Tibial artery (tissue), 4 donors: ENCODE measurements around the gene RNF217.

Experiments used
- DNase-seq, 2 donors: peaks; one replicate each; pipeline ENCODE4 v3.0.0-alpha.2; 2019
- H3K27ac ChIP-seq, 2 donors: fragments of 200-600 bp; sonication (generic) in 1 of 2; 1 replicate in 1 of 2; 2 replicates in 1 of 2; pipeline ENCODE4 v1.5.1; 2018 to 2019; ENCODE audit warnings: mild to moderate bottlenecking in 1 of 2
- H3K27me3 ChIP-seq, 2 donors: fragments of 200-600 bp; sonication (generic) in 1 of 2; one replicate each; pipeline versions ENCODE4 v1.5.1 to v1.6.0; 2016 to 2019
- H3K36me3 ChIP-seq, 3 donors: fragments of 200-600 bp; sonication (generic) in 2 of 3; one replicate each; pipeline ENCODE4 v1.5.1; 2016 to 2019; ENCODE audit warnings: mild to moderate bottlenecking in 2 of 3
- H3K4me1 ChIP-seq, 4 donors: fragments of 200-600 bp; sonication (generic) in 2 of 4; 1 replicate in 3 of 4; 2 replicates in 1 of 4; pipeline ENCODE4 v1.5.1; 2016 to 2019
- H3K4me3 ChIP-seq, 2 donors: fragments of 200-600 bp; sonication (generic) in 1 of 2; 1 replicate in 1 of 2; 2 replicates in 1 of 2; pipeline ENCODE4 v1.5.1; 2018 to 2019; ENCODE audit warnings: mild to moderate bottlenecking in 2 of 2
- H3K9me3 ChIP-seq, 3 donors: fragments of 200-600 bp; sonication (generic) in 1 of 3; one replicate each; pipeline ENCODE4 v1.5.1; 2016 to 2019
- intact Hi-C: fragments of 100-400 bp; cut with DNase I; formaldehyde crosslinking; loops from one replicate; pipeline ENCODE4 v1.15.0; 2023; ENCODE audit warnings: low total_unique reads
- TF ChIP-seq, protein P1 (sequence below), 2 experiments: fragments of 200-600 bp in 1 of 2; fragments of 450-650 bp in 1 of 2; IDR thresholded peaks; one replicate each; pipeline ENCODE4 v1.5.1; 2017 to 2019; ENCODE audit warnings: antibody characterized with exemption in 2 of 2, mild to moderate bottlenecking in 1 of 2, moderate library complexity in 1 of 2

The RNF217 gene

DNA sequence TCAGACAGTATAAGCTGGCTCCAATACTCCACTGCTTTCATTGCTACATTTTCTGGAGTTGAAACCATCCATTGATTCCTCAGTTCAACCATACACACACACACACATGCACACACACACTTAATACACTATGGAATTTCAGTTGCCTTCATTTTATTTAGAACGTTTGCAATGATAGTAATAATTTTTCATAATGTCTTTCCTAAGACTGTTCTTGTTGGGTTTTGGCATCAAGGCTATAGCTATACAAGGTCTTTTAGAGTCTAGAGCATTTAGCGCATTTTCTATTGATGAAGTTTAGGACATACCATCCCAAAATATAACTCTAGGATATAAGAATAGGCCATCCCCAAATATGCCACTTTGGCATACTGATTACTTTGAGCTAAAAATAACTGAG, 175.8 kb downstream of the RNF217 start:
- no peaks in the 10 kb centered on the region for H3K27me3 ChIP-seq
- H3K4me1 ChIP-seq, result peaks cover 0 to 23% (median 10%) of the 10 kb centered on the region in 4 donors
- peak overlapping the region in 1 of 2 donors; percentile 6 for H3K27ac ChIP-seq
- no peaks in the 10 kb centered on the region for H3K36me3 ChIP-seq
- no peaks in the 10 kb centered on the region for H3K9me3 ChIP-seq
- H3K4me3 ChIP-seq, result no peak overlapping the region
- intact Hi-C loops, result no loop called here
- TF ChIP-seq, protein P1, sequence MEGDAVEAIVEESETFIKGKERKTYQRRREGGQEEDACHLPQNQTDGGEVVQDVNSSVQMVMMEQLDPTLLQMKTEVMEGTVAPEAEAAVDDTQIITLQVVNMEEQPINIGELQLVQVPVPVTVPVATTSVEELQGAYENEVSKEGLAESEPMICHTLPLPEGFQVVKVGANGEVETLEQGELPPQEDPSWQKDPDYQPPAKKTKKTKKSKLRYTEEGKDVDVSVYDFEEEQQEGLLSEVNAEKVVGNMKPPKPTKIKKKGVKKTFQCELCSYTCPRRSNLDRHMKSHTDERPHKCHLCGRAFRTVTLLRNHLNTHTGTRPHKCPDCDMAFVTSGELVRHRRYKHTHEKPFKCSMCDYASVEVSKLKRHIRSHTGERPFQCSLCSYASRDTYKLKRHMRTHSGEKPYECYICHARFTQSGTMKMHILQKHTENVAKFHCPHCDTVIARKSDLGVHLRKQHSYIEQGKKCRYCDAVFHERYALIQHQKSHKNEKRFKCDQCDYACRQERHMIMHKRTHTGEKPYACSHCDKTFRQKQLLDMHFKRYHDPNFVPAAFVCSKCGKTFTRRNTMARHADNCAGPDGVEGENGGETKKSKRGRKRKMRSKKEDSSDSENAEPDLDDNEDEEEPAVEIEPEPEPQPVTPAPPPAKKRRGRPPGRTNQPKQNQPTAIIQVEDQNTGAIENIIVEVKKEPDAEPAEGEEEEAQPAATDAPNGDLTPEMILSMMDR (IDR thresholded peaks at IDR 0.05), result no peak
- DNase-seq, result no peak

DNA sequence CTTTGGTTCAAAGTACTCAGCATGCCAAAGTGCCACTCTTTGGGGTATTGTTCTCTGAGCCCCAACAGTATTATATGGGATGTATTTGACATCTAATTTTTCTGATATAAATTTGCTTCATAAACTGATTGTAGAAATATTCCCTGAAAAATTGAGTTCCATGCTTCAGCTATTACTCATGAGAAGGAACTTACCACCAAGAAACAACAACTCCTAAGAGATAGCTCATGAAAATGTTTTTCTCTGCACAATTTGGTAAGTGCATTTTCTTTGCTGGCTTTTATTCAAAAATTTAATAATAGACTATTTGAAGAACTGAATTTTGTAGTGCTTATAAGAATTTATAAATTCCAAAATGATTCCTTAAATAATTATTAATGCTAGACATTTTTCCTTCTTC, 178.6 kb downstream of the RNF217 start:
- DNase-seq, result no peak
- H3K4me3 ChIP-seq, result no peak overlapping the region
- peaks cover 0 to 28% (median 12%) of the 10 kb centered on the region in 4 donors for H3K4me1 ChIP-seq
- no peaks in the 10 kb centered on the region for H3K27me3 ChIP-seq
- intact Hi-C loops, result no loop called here
- no peaks in the 10 kb centered on the region for H3K36me3 ChIP-seq
- peak overlapping the region; percentile 8 to 14 for H3K27ac ChIP-seq
- TF ChIP-seq, protein P1 (IDR thresholded peaks at IDR 0.05), result no peak
- no peaks in the 10 kb centered on the region for H3K9me3 ChIP-seq
